ENCODE data around the gene WTAP.
A peak's percentile ranks its signal among the peaks of the same experiment; 100 is the strongest.
"Not testable (repeated sequence)": the region's sequence is repeated elsewhere in the genome, so short reads cannot be mapped to it uniquely, and the experiment has no call there.

The WTAP gene

GRCh38 chr6:159688266-159688905 lies 38.9 kb upstream of the WTAP start:
- no peak for DNase-seq (ENCODE audit: low read depth)
- TF ChIP-seq CTCF (conservative IDR thresholded peaks at IDR 0.05; ENCODE audit: control insufficient read depth, insufficient read depth, low read depth, low read length): no peak
- no peak overlapping the region for H3K4me3 ChIP-seq (ENCODE audit: control insufficient read depth, low read depth, low read length)

- TF ChIP-seq CTCF (conservative IDR thresholded peaks at IDR 0.05; ENCODE audit: control insufficient read depth, insufficient read depth, low read depth, low read length): no peak
- no peak for DNase-seq (ENCODE audit: low read depth)
- H3K4me3 ChIP-seq (ENCODE audit: control insufficient read depth, low read depth, low read length): no peak overlapping the region
Measured at GRCh38 chr6:159689001-159689400, 38.3 kb upstream of the WTAP start.

GRCh38 chr6:159690135-159690534 lies 37.2 kb upstream of the WTAP start:
- DNase-seq (ENCODE audit: low read depth); H3K4me3 ChIP-seq (ENCODE audit: control insufficient read depth, low read depth, low read length): not testable (repeated sequence)

- peak overlapping the region; percentile 82 for H3K4me3 ChIP-seq (ENCODE audit: control insufficient read depth, low read depth, low read length)
- peak; percentile 92 for DNase-seq (ENCODE audit: low read depth)
- peak; percentile 84 for TF ChIP-seq CTCF (conservative IDR thresholded peaks at IDR 0.05; ENCODE audit: control insufficient read depth, insufficient read depth, low read depth, low read length)
Measured at GRCh38 chr6:159691133-159691962, 36.0 kb upstream of the WTAP start.

- peak overlapping the region; percentile 82 for H3K4me3 ChIP-seq (ENCODE audit: control insufficient read depth, low read depth, low read length)
- no peak for TF ChIP-seq CTCF (conservative IDR thresholded peaks at IDR 0.05; ENCODE audit: control insufficient read depth, insufficient read depth, low read depth, low read length)
- DNase-seq (ENCODE audit: low read depth): no peak
Measured at GRCh38 chr6:159691963-159692287, 35.4 kb upstream of the WTAP start.

GRCh38 chr6:159692303-159693127 lies 34.8 kb upstream of the WTAP start:
- peak overlapping the region; percentile 82 for H3K4me3 ChIP-seq (ENCODE audit: control insufficient read depth, low read depth, low read length)
- DNase-seq (ENCODE audit: low read depth): no peak
- TF ChIP-seq CTCF (conservative IDR thresholded peaks at IDR 0.05; ENCODE audit: control insufficient read depth, insufficient read depth, low read depth, low read length): no peak

Data from fibroblast of mammary gland (primary cell).